ENCODE data around the gene LCN1.
"Not testable (repeated sequence)": the region's sequence is repeated elsewhere in the genome, so short reads cannot be mapped to it uniquely, and the experiment has no call there.

Gene LCN1

GRCh38 chr9:135545646-135546176, 24.5 kb downstream of the LCN1 start, which contains the start of gene OBP2A:
TSS of gene OBP2A (plus strand) at chr9:135546126. CDS start at chr9:135546181, 55 bp downstream.
- not testable (repeated sequence) for H3K27ac ChIP-seq (ENCODE audit: low read depth, low read length); H3K27me3 ChIP-seq (ENCODE audit: insufficient read depth, low read length); H3K4me1 ChIP-seq (ENCODE audit: insufficient read depth, low read length); H3K9ac ChIP-seq (ENCODE audit: low read depth, low read length); H3K36me3 ChIP-seq (ENCODE audit: insufficient read depth, low read length); H3K4me3 ChIP-seq (ENCODE audit: low read length); H3K9me3 ChIP-seq (ENCODE audit: insufficient read depth, low read depth, low read length)
- 86% methylated on average over 12 of the region's 19 CpGs for WGBS

- not testable (repeated sequence) for H3K9me3 ChIP-seq (ENCODE audit: insufficient read depth, low read depth, low read length); H3K36me3 ChIP-seq (ENCODE audit: insufficient read depth, low read length); H3K27ac ChIP-seq (ENCODE audit: low read depth, low read length); H3K4me1 ChIP-seq (ENCODE audit: insufficient read depth, low read length); H3K27me3 ChIP-seq (ENCODE audit: insufficient read depth, low read length); H3K4me3 ChIP-seq (ENCODE audit: low read length); H3K9ac ChIP-seq (ENCODE audit: low read depth, low read length)
- WGBS = 96% methylated on average over 20 of the region's 21 CpGs
These were observed 25.8 kb downstream of the LCN1 start for GRCh38 chr9:135546792-135547617.

- WGBS = 90% methylated on average over 28 of the region's 28 CpGs
- Histone ChIP-seq H3K9me3 (ENCODE audit: insufficient read depth, low read depth, low read length) (no peaks in the 10 kb centered on the region), H3K36me3 (ENCODE audit: insufficient read depth, low read length) (no peaks in the 10 kb centered on the region), H3K27ac (ENCODE audit: low read depth, low read length) (no peak overlapping the region), H3K9ac (ENCODE audit: low read depth, low read length) (no peak overlapping the region), H3K4me3 (ENCODE audit: low read length) (no peak overlapping the region), H3K27me3 (ENCODE audit: insufficient read depth, low read length) (no peaks in the 10 kb centered on the region), H3K4me1 (ENCODE audit: insufficient read depth, low read length) (no peaks in the 10 kb centered on the region)
These were observed 26.8 kb downstream of the LCN1 start for GRCh38 chr9:135547756-135548736.

GRCh38 chr9:135549478-135550343, 28.5 kb downstream of the LCN1 start:
- not testable (repeated sequence) for H3K4me3 ChIP-seq (ENCODE audit: low read length); H3K36me3 ChIP-seq (ENCODE audit: insufficient read depth, low read length); H3K9ac ChIP-seq (ENCODE audit: low read depth, low read length); H3K4me1 ChIP-seq (ENCODE audit: insufficient read depth, low read length); H3K27me3 ChIP-seq (ENCODE audit: insufficient read depth, low read length); H3K9me3 ChIP-seq (ENCODE audit: insufficient read depth, low read depth, low read length); H3K27ac ChIP-seq (ENCODE audit: low read depth, low read length)
- 89% methylated on average over 28 of the region's 28 CpGs for WGBS

GRCh38 chr9:135550344-135550918, 29.2 kb downstream of the LCN1 start:
- Histone ChIP-seq H3K4me3 (ENCODE audit: low read length) (no peak overlapping the region), H3K27me3 (ENCODE audit: insufficient read depth, low read length) (no peaks in the 10 kb centered on the region), H3K27ac (ENCODE audit: low read depth, low read length) (no peak overlapping the region), H3K9me3 (ENCODE audit: insufficient read depth, low read depth, low read length) (no peaks in the 10 kb centered on the region), H3K36me3 (ENCODE audit: insufficient read depth, low read length) (no peaks in the 10 kb centered on the region), H3K4me1 (ENCODE audit: insufficient read depth, low read length) (no peaks in the 10 kb centered on the region), H3K9ac (ENCODE audit: low read depth, low read length) (no peak overlapping the region)
- 91% methylated on average over 17 of the region's 17 CpGs for WGBS

- no peaks in the 10 kb centered on the region for H3K9me3 ChIP-seq (ENCODE audit: insufficient read depth, low read depth, low read length)
- H3K36me3 ChIP-seq (ENCODE audit: insufficient read depth, low read length) = no peaks in the 10 kb centered on the region
- H3K27me3 ChIP-seq (ENCODE audit: insufficient read depth, low read length) = no peaks in the 10 kb centered on the region
- WGBS = 93% methylated on average over 14 of the region's 14 CpGs
- H3K9ac ChIP-seq (ENCODE audit: low read depth, low read length) = no peak overlapping the region
- no peak overlapping the region for H3K27ac ChIP-seq (ENCODE audit: low read depth, low read length)
- H3K4me1 ChIP-seq (ENCODE audit: insufficient read depth, low read length) = no peaks in the 10 kb centered on the region
- no peak overlapping the region for H3K4me3 ChIP-seq (ENCODE audit: low read length)
These were observed 29.8 kb downstream of the LCN1 start for GRCh38 chr9:135551031-135551430.

- Histone ChIP-seq H3K4me1 (ENCODE audit: insufficient read depth, low read length) (no peaks in the 10 kb centered on the region), H3K27me3 (ENCODE audit: insufficient read depth, low read length) (no peaks in the 10 kb centered on the region), H3K9ac (ENCODE audit: low read depth, low read length) (no peak overlapping the region), H3K4me3 (ENCODE audit: low read length) (no peak overlapping the region), H3K36me3 (ENCODE audit: insufficient read depth, low read length) (no peaks in the 10 kb centered on the region), H3K27ac (ENCODE audit: low read depth, low read length) (no peak overlapping the region), H3K9me3 (ENCODE audit: insufficient read depth, low read depth, low read length) (no peaks in the 10 kb centered on the region)
- WGBS = 92% methylated on average over 13 of the region's 13 CpGs
These were observed 30.2 kb downstream of the LCN1 start for GRCh38 chr9:135551456-135551855.

- H3K27me3 ChIP-seq (ENCODE audit: insufficient read depth, low read length) = no peaks in the 10 kb centered on the region
- H3K9me3 ChIP-seq (ENCODE audit: insufficient read depth, low read depth, low read length) = no peaks in the 10 kb centered on the region
- H3K4me3 ChIP-seq (ENCODE audit: low read length) = no peak overlapping the region
- no peak overlapping the region for H3K27ac ChIP-seq (ENCODE audit: low read depth, low read length)
- H3K4me1 ChIP-seq (ENCODE audit: insufficient read depth, low read length) = no peaks in the 10 kb centered on the region
- H3K36me3 ChIP-seq (ENCODE audit: insufficient read depth, low read length) = no peaks in the 10 kb centered on the region
- 92% methylated on average over 18 of the region's 18 CpGs for WGBS
- H3K9ac ChIP-seq (ENCODE audit: low read depth, low read length) = no peak overlapping the region
These were observed 30.9 kb downstream of the LCN1 start for GRCh38 chr9:135552021-135552697.

- H3K9ac ChIP-seq (ENCODE audit: low read depth, low read length) = no peak overlapping the region
- H3K4me3 ChIP-seq (ENCODE audit: low read length) = no peak overlapping the region
- H3K4me1 ChIP-seq (ENCODE audit: insufficient read depth, low read length) = no peaks in the 10 kb centered on the region
- WGBS = 93% methylated on average over 12 of the region's 19 CpGs
- H3K9me3 ChIP-seq (ENCODE audit: insufficient read depth, low read depth, low read length) = no peaks in the 10 kb centered on the region
- no peaks in the 10 kb centered on the region for H3K27me3 ChIP-seq (ENCODE audit: insufficient read depth, low read length)
- no peak overlapping the region for H3K27ac ChIP-seq (ENCODE audit: low read depth, low read length)
- H3K36me3 ChIP-seq (ENCODE audit: insufficient read depth, low read length) = no peaks in the 10 kb centered on the region
These were observed 31.5 kb downstream of the LCN1 start for GRCh38 chr9:135552698-135553171.

GRCh38 chr9:135554718-135555117, 33.5 kb downstream of the LCN1 start:
- 91% methylated on average over 4 of the region's 4 CpGs for WGBS

More at GRCh38 chr9:135554718-135555117, 33.5 kb downstream of the LCN1 start:
- H3K9ac ChIP-seq (ENCODE audit: low read depth, low read length) = no peak overlapping the region
- no peak overlapping the region for H3K27ac ChIP-seq (ENCODE audit: low read depth, low read length)
- H3K9me3 ChIP-seq (ENCODE audit: insufficient read depth, low read depth, low read length) = no peaks in the 10 kb centered on the region
- no peaks in the 10 kb centered on the region for H3K36me3 ChIP-seq (ENCODE audit: insufficient read depth, low read length)
- H3K4me1 ChIP-seq (ENCODE audit: insufficient read depth, low read length) = no peaks in the 10 kb centered on the region
- no peak overlapping the region for H3K4me3 ChIP-seq (ENCODE audit: low read length)
- H3K27me3 ChIP-seq (ENCODE audit: insufficient read depth, low read length) = no peaks in the 10 kb centered on the region
